Loucy (cell line): ENCODE measurements around the gene SCNM1.

Experiments used
- EZH2phosphoT487 ChIP-seq: fragments of 200-600 bp; IDR thresholded peaks from 2 replicates; pipeline ENCODE4 v1.6.1; 2018; ENCODE audit warnings: antibody characterized with exemption, mild to moderate bottlenecking, moderate library complexity, borderline replicate concordance
- TF ChIP-seq, protein P1 (sequence below): fragments of 200-600 bp; sonication (generic); conservative IDR thresholded peaks from 2 replicates; pipeline ENCODE4 v1.5.1; 2014; ENCODE audit warnings: mild to moderate bottlenecking, antibody characterized with exemption, low read length

GRCh38 chr1:151159373-151159772 is 6.6 kb upstream of the SCNM1 start:
- TF ChIP-seq, protein P1, sequence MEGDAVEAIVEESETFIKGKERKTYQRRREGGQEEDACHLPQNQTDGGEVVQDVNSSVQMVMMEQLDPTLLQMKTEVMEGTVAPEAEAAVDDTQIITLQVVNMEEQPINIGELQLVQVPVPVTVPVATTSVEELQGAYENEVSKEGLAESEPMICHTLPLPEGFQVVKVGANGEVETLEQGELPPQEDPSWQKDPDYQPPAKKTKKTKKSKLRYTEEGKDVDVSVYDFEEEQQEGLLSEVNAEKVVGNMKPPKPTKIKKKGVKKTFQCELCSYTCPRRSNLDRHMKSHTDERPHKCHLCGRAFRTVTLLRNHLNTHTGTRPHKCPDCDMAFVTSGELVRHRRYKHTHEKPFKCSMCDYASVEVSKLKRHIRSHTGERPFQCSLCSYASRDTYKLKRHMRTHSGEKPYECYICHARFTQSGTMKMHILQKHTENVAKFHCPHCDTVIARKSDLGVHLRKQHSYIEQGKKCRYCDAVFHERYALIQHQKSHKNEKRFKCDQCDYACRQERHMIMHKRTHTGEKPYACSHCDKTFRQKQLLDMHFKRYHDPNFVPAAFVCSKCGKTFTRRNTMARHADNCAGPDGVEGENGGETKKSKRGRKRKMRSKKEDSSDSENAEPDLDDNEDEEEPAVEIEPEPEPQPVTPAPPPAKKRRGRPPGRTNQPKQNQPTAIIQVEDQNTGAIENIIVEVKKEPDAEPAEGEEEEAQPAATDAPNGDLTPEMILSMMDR: no peak
- TF ChIP-seq EZH2phosphoT487: no peak
